ENCODE data around the gene SPATA32. TPM values are rescaled to one million over a fixed set of nuclear protein-coding genes. Genes with fewer than 3 reads are reported as not detected.

SPATA32 gene
- total RNA-seq, 1 donor from 2014 or later = not detected

DNA sequence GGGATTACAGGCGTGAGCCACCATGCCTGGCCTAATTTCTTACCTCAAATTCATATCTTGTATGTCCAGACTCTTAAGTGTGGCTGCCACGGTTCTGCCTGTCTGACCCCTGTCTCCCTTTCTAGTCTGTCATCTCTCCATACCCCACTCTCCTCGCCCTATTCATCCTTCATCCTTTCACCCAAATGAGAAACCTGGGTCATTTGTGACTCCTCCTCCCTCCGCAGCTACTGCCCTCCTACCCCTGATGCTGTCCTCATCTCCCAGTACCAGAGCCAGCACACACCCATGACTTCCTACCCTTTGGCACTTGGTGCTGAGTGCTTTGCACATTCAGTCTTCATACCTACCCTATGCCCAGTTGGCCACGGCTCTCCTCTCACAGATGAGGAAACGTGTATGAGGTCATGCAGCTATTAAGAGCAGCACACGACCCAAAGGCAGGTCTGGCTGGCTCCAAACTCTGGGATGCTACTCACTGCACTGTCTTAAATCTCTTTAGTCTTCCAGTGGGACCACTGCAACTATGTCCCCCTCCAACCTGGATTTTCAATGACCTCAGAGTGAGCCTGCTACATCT, 1.6 kb downstream of the SPATA32 start:
- peaks cover 28% of the 10 kb centered on the region for H3K4me1 ChIP-seq
- intact Hi-C loops (cut with DNase I) = no loop called here

DNA sequence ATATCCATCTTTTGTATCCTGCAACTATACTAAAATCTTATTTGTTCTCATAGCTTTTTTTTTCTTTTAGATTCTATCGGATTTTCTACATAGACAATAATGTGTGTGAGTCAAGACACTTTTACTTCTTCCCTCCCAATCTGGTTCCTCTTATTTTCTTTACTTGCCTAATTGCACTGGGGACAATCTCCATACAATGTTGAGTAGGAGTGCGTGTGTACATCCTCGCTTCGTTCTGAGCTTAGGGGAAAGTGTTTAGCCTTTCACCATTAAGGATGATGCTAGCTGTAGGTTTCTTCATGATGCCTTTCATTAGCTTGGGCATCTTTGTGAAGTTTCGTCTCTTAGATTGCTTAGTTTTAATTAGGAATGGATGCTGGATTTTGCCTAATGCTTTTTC, 2.9 kb downstream of the SPATA32 start:
- peaks cover 0 to 2% of the 10 kb centered on the region in 2 donors for H3K36me3 ChIP-seq
- TF ChIP-seq, protein P1, sequence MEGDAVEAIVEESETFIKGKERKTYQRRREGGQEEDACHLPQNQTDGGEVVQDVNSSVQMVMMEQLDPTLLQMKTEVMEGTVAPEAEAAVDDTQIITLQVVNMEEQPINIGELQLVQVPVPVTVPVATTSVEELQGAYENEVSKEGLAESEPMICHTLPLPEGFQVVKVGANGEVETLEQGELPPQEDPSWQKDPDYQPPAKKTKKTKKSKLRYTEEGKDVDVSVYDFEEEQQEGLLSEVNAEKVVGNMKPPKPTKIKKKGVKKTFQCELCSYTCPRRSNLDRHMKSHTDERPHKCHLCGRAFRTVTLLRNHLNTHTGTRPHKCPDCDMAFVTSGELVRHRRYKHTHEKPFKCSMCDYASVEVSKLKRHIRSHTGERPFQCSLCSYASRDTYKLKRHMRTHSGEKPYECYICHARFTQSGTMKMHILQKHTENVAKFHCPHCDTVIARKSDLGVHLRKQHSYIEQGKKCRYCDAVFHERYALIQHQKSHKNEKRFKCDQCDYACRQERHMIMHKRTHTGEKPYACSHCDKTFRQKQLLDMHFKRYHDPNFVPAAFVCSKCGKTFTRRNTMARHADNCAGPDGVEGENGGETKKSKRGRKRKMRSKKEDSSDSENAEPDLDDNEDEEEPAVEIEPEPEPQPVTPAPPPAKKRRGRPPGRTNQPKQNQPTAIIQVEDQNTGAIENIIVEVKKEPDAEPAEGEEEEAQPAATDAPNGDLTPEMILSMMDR (IDR thresholded peaks at IDR 0.05) = no peak
- TF ChIP-seq POLR2AphosphoS5 (IDR thresholded peaks at IDR 0.05; ENCODE audit: insufficient read depth in 1 of 2, low read depth in 1 of 2) (no peak), POLR2A (IDR thresholded peaks at IDR 0.05) (no peak)
- no peak overlapping the region for H3K27ac ChIP-seq
- intact Hi-C loops (cut with DNase I) = no loop called here
- no peaks in the 10 kb centered on the region for H3K27me3 ChIP-seq
- DNase-seq (ENCODE audit: extremely low spot score in 2 of 2) = no peak
- H3K4me3 ChIP-seq = no peak overlapping the region
- no peaks in the 10 kb centered on the region for H3K9me3 ChIP-seq
- peaks cover 28% of the 10 kb centered on the region for H3K4me1 ChIP-seq

More for the DNA sequence above, 1.6 kb downstream of the SPATA32 start:
- Histone ChIP-seq H3K36me3 (peaks cover 0 to 15% of the 10 kb centered on the region in 2 donors), H3K27ac (no peak overlapping the region), H3K4me3 (no peak overlapping the region), H3K27me3 (no peaks in the 10 kb centered on the region), H3K9me3 (no peaks in the 10 kb centered on the region)
- no peak for DNase-seq (ENCODE audit: extremely low spot score in 2 of 2)
- TF ChIP-seq POLR2A (IDR thresholded peaks at IDR 0.05) (no peak), POLR2AphosphoS5 (IDR thresholded peaks at IDR 0.05; ENCODE audit: insufficient read depth in 1 of 2, low read depth in 1 of 2) (no peak)
- TF ChIP-seq, protein P1 (IDR thresholded peaks at IDR 0.05) = no peak

DNA sequence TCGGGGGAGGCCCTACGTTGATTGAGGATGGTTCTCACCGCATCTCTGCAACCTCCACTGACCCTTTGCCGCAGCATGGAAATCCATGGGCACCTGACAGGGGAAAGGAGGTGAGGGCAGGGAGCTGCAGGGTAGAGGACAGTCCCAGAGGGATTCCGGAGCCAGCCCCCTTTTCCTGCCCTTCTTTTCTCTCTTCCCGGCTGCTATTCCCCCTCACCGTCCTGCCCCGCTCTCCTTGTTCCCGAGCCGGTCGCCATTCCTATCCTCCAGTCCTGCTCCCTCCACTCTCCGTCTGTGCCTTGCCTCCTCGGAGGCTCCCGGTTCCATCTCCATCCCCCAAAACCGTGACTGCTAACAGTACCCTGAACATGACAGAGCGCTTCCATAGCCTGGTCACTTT, 4.8 kb downstream of the SPATA32 start:
- intact Hi-C loops (cut with DNase I) = no loop called here
- Histone ChIP-seq H3K4me1 (peaks cover 9% of the 10 kb centered on the region), H3K4me3 (no peak overlapping the region), H3K36me3 (no peaks in the 10 kb centered on the region), H3K27me3 (no peaks in the 10 kb centered on the region), H3K9me3 (no peaks in the 10 kb centered on the region), H3K27ac (no peak overlapping the region)
- DNase-seq (ENCODE audit: extremely low spot score in 2 of 2) = no peak
- TF ChIP-seq, protein P1 (IDR thresholded peaks at IDR 0.05) = no peak
- no peak for TF ChIP-seq POLR2A (IDR thresholded peaks at IDR 0.05)
- no peak for TF ChIP-seq POLR2AphosphoS5 (IDR thresholded peaks at IDR 0.05; ENCODE audit: insufficient read depth in 1 of 2, low read depth in 1 of 2)

DNA sequence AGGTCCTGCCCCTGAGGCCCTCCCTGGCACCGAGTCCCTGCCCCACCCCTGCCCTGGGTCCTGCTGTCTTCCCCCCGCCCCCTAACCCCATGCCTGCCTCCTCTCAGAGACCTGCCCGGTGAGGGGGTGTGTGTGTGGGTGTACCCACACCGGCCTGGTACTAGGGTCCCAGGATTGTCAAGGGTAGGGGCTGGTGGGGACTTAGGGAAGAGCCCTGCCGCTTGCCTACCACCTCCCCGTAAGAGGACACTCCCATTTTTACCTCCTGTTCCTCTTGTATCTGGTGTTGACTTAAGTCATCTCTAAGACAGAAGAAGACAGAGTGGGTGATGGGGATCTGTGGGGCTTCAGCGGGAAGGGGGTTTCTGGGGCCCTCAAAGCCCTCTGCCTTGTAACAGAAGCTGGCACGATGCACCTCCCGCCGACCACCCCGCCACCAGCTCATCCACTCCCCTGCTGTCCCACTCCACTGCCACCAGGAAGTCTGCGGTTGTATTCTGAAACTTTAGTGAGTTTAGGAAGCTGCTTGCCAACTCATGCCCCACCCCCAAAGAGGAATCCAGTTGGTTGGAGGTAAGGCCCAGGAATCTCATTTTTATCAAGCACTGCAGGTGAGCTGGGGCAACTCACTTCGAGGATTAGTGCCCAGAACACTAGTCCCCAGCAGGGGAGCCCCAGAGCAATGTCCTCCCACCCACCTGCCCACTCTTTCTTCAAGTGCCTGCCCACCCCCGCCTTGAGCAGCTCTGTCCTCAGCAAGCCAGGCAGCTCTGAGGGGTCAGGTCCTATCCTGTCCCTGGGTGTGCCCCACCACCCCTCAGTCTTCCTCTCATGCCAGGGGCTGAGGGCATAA, 5.6 kb downstream of the SPATA32 start:
- Histone ChIP-seq H3K36me3 (no peaks in the 10 kb centered on the region), H3K4me1 (peaks cover 3% of the 10 kb centered on the region), H3K27me3 (no peaks in the 10 kb centered on the region), H3K4me3 (no peak overlapping the region), H3K9me3 (no peaks in the 10 kb centered on the region), H3K27ac (no peak overlapping the region)
- no peak for TF ChIP-seq POLR2A (IDR thresholded peaks at IDR 0.05)
- TF ChIP-seq, protein P1 (IDR thresholded peaks at IDR 0.05) = no peak
- TF ChIP-seq POLR2AphosphoS5 (IDR thresholded peaks at IDR 0.05; ENCODE audit: insufficient read depth in 1 of 2, low read depth in 1 of 2) = no peak
- intact Hi-C loops (cut with DNase I) = no loop called here
- DNase-seq (ENCODE audit: extremely low spot score in 2 of 2) = no peak

DNA sequence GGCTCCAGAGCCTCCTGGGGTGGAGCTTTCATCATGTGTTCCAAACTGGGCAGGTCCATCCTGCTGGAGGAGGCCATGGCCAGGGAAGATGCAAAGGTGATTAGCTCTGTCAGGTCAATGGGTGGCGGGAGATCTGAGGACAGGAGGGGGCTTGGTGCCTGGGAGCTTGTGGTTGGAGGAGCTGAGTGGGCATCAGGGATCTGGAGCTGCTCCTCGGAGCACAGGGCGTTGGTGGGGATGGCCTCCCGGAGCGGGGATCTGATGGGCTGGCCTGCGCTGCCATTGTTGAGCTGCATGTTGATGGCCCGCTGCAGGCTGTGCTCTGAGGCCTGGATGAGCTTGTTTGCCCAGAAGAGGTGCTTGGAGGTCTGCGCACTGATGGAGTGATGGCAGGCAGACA, 6.5 kb downstream of the SPATA32 start:
- H3K27me3 ChIP-seq = no peaks in the 10 kb centered on the region
- TF ChIP-seq, protein P1 (IDR thresholded peaks at IDR 0.05) = no peak
- TF ChIP-seq POLR2AphosphoS5 (IDR thresholded peaks at IDR 0.05; ENCODE audit: insufficient read depth in 1 of 2, low read depth in 1 of 2) (no peak), POLR2A (IDR thresholded peaks at IDR 0.05) (no peak)
- no peaks in the 10 kb centered on the region for H3K4me1 ChIP-seq
- intact Hi-C loops (cut with DNase I) = no loop called here
- no peak overlapping the region for H3K27ac ChIP-seq
- no peaks in the 10 kb centered on the region for H3K36me3 ChIP-seq
- no peaks in the 10 kb centered on the region for H3K9me3 ChIP-seq
- no peak for DNase-seq (ENCODE audit: extremely low spot score in 2 of 2)
- no peak overlapping the region for H3K4me3 ChIP-seq
